Measurements from ENCODE around the gene SYPL1.
A peak's percentile ranks its signal among the peaks of the same experiment; 100 is the strongest.

The SYPL1 gene

DNA sequence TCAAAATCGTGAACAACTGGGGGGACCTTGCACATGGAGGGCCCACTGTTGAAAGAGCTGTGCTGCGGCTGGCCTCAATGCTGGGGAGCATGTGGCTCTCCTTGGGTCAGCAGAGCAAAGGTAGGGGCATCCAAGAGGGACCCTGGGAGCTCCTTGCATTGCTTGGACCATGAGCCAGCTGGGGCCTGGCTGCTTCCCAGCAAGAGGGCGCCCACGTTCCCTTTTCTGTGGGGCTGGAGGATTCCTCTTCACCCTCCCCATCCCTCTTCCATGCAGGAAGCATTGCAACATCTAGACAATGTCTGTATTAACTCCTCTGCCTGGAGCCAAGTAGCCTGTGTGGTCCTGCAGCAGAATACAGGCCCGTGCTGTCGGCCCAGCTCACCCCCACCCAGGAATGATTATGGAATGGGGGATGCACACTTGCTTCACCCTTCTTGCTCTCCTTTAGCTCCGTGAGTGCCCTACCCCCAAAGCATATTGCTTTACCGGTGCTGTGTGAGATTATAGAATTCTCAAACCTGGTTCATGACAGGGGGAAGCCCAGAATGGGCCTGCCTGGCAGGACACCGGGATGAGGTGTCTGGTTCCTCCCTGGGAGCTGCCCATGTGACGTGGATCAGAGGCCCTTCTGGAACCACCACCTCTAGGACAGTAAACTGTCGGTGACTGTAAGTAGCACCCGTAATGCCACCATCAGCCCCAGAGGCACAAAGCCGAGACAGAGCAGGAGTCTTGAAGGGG lies 61.9 kb downstream of the SYPL1 start:
- peak; percentile 61 for DNase-seq (ENCODE audit: low spot score)

DNA sequence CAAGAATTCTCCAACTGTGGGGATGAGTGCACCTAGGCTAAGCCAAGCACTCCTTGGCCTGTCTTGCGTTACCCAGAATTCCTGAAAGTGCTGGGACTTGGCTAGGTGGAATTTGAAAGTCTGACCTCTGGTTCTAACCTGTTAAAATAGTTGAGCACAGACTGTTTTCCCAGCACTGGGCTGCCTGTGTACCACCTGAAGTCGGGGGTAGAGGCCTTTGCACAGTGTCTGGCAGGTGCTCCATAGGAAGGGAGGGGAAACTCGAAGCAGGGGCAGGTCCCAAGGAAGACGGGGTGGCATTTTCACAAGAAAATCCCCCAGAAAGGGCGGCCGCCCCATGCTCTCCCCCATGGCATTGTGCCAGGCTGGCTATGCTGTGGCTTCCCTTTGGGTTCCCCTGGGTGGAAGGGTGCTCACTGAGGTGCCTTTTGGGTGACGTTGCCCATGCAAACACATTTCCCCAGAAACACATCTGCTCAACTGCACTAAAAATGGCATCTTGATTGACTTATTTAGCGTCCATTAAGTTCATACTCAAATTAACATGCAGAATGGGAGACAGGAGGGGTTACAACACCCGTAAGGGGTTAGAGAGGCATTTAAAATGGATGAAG lies 62.9 kb downstream of the SYPL1 start:
- DNase-seq (ENCODE audit: low spot score) = no peak

DNA sequence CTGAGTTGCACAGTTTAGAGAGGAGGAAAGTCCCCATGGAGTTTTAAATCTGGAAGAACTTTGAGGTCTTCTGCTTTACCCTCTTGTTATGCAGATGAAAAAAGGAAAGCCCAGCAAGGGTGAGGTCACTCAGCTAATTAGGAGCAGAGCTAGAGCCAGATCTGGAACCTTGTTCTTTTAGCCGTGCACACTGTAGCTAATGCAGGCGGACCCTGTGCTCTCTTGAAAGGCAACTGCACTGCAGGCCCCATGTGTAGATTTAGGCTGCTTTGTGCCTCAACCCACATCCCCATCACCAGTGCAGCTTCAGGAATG lies 63.4 kb downstream of the SYPL1 start:
- no peak for DNase-seq (ENCODE audit: low spot score)

DNA sequence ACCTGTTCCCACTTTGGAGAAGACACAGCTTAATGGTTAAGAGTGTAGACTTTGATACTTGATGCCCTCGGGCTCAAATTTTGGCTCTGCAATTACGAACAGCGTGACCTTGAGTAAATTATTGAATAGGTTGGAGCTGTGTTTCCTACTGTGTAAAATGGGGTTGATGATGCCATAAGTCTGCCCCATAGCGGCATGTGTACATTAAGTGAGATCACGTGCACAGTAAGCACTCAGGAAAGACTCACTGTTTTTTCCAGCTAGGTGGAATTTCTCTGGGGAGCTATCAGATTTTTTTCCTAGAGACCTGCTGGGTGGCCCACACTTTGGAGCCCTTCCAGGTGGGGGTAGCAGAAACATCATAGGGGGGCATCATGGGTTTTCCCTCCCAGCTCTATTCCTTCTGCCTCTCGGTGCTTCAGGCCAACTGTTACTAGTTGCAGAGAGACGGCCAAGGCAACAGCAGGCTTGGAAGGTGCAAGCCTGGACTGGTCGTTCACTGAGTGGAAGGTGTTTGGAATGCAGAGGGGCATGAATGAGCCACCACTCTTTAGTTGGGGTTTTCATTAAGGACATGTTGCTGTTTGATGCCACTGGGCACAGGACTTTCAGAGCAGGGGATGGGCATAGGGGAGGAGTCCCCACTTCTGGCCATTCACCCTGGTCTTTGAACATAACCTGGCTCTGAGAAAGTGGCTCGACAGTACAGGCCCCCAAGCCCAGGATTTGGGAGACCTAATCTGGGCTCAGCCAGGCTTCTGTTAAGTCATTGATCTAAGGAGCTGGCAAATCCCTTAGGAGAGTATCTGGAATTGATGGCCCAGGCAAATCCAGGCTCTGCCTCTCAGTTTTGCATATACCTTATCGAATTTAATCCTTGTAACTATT lies 64.0 kb downstream of the SYPL1 start:
- DNase-seq (ENCODE audit: low spot score) = no peak

GRCh38 chr7:106047184-106047583 lies 64.9 kb downstream of the SYPL1 start:
- no peak for DNase-seq (ENCODE audit: low spot score)

- no peak for DNase-seq (ENCODE audit: low spot score)
These were observed 66.5 kb downstream of the SYPL1 start for GRCh38 chr7:106045586-106045985.

GRCh38 chr7:106045139-106045538 lies 67.0 kb downstream of the SYPL1 start:
- DNase-seq (ENCODE audit: low spot score) = no peak

DNA sequence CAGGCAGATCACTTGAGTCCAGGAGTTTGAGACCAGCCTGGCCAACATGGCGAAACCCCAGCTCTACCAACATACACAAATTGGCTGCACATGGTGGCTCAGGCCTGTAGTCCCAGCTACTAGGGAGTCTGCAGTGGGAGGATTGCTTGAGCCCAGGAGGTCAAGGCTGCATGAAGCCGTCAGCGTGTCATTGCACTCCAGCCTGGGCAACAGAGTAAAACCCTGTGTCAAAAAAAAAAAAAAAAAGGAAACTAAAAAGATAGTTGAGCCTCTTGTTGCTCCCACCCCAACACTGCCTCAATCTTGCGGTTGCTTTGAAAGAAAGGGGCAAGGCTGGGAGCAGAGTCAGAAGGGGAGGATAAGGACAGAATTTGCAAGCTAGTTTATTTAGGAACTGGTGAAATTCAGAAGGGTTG lies 69.9 kb downstream of the SYPL1 start:
- no peak for DNase-seq (ENCODE audit: low spot score)

DNA sequence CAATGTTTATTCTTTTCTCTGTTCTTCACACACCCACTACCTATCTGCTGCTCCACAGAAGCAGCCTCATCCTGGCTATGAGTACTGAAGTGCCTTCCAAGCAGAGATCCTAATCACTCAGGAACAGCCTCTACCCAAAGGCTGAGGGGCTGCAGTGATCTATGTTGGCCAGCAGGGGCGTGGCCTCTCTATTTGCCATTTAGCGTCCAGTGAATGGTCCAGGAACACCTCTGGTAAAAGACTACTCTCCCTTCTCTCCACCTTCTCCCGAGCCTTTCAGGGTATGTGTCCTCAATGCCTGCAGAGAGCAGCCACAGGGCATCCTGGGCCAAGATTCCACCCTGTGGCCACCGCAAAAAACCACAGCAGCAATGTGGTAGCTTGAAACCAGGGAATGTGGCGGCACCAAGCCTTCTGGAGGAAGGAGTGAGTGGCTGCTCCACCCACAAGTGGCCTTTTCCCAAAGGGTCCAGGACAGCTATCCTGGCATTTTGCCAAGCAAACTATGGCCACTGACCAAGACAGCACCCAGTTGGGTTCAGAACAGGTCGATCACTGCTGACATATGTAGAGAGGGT lies 70.9 kb downstream of the SYPL1 start:
- peak; percentile 71 for DNase-seq (ENCODE audit: low spot score)
